ENCODE measurements around the gene SLC16A3. TPM values are rescaled to one million over a fixed set of nuclear protein-coding genes. Genes with fewer than 3 reads are reported as not detected.

SLC16A3 gene
- total and polyA plus RNA-seq, 2 of the 8 experiments (the other 6 are each of a cell fraction or from before 2014, with no cell fraction given) = 3.8 to 8.7 TPM

DNA sequence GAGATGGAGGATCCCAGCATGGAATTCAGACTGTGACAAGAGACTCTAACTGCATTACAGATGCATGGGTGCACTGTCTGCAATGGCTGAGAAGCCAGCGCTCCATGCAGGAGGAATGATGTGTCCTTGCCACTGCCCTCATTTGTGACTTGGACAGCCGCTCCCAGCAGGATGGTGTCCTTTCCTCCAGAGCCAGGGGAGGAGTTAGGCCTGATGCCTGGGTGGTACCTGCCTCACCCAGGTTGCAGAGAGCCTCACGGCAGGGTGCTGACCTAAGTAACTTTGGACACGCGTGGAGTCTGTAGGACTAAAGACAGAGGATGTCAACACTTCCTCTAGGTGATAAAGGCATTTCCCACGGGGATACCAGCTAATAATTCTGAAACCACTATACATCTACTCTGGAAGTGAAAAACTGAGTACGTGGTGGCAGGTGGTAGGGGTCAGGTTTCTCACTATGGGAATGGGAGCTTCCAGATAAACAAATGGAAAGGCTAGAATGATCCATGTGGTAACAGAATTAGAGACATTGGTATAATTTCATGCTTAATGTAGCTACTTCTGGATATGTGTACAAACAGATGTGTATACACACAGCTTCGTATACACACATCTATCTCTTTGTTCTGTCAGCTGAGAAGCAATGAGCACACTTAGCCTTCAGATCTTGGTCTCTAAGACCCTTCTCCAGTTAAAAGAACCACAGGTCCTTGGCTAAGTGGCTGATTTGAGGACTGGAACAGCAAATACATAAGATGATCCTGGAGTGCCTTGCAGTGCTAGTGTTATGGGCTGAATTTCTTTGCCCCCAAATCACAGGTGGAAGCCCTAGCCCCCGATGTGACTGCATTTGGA, 58.4 kb downstream of the SLC16A3 start:
- 92% methylated on average over 9 of the region's 9 CpGs; no CpG with 5 or more reads in 1 of the 2 experiments for WGBS, 2 experiments (ENCODE audit: extremely low coverage in 1 of 2, insufficient coverage in 1 of 2, insufficient read length in 1 of 2, insufficient replicate concordance in 2 of 2, low coverage in 1 of 2, low lambda C conversion rate in 2 of 2, missing lambda C conversion rate in 1 of 2)
- Histone ChIP-seq H2BK15ac (ENCODE audit: low read length) (no peak overlapping the region), H3K79me1 (ENCODE audit: low read depth, low read length) (no peaks in the 10 kb centered on the region), H3K4me3 (ENCODE audit: extremely low read depth in 1 of 4, insufficient read depth in 2 of 4, low read depth in 3 of 4, low read length in 4 of 4) (no peak overlapping the region), H3K18ac (ENCODE audit: extremely low read depth, low read length) (no peak overlapping the region), H3K4me2 (ENCODE audit: insufficient read depth in 1 of 2, low read depth in 2 of 2, low read length in 2 of 2) (no peak overlapping the region), H2BK120ac (replicated peaks; ENCODE audit: low read depth, low read length) (no peak overlapping the region), H3K9ac (replicated peaks in 1 of 4; ENCODE audit: extremely low read depth in 1 of 4, low read depth in 3 of 4, low read length in 3 of 4) (no peak overlapping the region), H4K8ac (ENCODE audit: extremely low read depth, insufficient read depth, low read length) (no peak overlapping the region), H2BK12ac (ENCODE audit: low read depth, low read length) (no peak overlapping the region), H3K36me3 (ENCODE audit: control insufficient read depth in 2 of 4, insufficient read depth in 4 of 4, low read length in 3 of 4) (no peaks in the 10 kb centered on the region), H3K4ac (replicated peaks; ENCODE audit: insufficient read length, low read depth, low read length) (no peak overlapping the region), H3K23me2 (ENCODE audit: low read depth, low read length) (no peaks in the 10 kb centered on the region; the same call in 1 of the 2 replicates), H2BK20ac (ENCODE audit: low read length) (no peak overlapping the region), H4K20me1 (replicated peaks in 1 of 2; ENCODE audit: control insufficient read depth in 1 of 2, insufficient read depth in 2 of 2, low read length in 2 of 2) (no peaks in the 10 kb centered on the region), H3K23ac (ENCODE audit: insufficient read length) (no peak overlapping the region), H3K27me3 (replicated peaks in 1 of 4; ENCODE audit: control insufficient read depth in 3 of 4, extremely low read depth in 1 of 4, insufficient read depth in 3 of 4, low read length in 3 of 4) (no peaks in the 10 kb centered on the region; a peak in 1 of 7 replicates), H2AFZ (ENCODE audit: low read length) (no peak overlapping the region), H3K9me3 (ENCODE audit: insufficient read depth in 2 of 2, low read depth in 1 of 2, low read length in 1 of 2) (0 out of 4 replicates have a peak, but pooled peaks cover 0 to 3% of the 10 kb centered on the region in 2 experiments), H3K56ac (replicated peaks; ENCODE audit: insufficient read length, low read depth, low read length) (no peak overlapping the region), H3K14ac (ENCODE audit: insufficient read length) (no peak overlapping the region), H3K4me1 (replicated peaks in 1 of 4; ENCODE audit: control insufficient read depth in 3 of 4, insufficient read depth in 4 of 4, low read length in 3 of 4) (peaks cover 0 to 2% (median 0%) of the 10 kb centered on the region in 4 experiments; a peak in 1 of 7 replicates), H2AK5ac (ENCODE audit: low read depth, low read length) (no peak overlapping the region), H3K27ac (ENCODE audit: low read depth, low read length) (no peak overlapping the region), H4K91ac (replicated peaks; ENCODE audit: insufficient read length, low read length) (no peak overlapping the region), H3K79me2 (ENCODE audit: control insufficient read depth in 1 of 2, insufficient read depth in 2 of 2, low read length in 2 of 2) (no peaks in the 10 kb centered on the region; a peak in 1 of 4 replicates), H4K5ac (ENCODE audit: insufficient read length, low read depth, low read length) (no peak overlapping the region), H2BK5ac (ENCODE audit: low read depth, low read length) (no peak overlapping the region)
- CTCF ChIA-PET (ENCODE audit: partially characterized antibody) = interaction anchor here (0.7 kb wide), 1 partner anchor 140 kb away, joined by 3 read pairs; no protein-coding TSS in a partner anchor
- no peak for DNase-seq (ENCODE audit: low read depth in 1 of 2, low spot score in 2 of 2)
- FAIRE-seq = no peak
- POLR2A ChIA-PET (ENCODE audit: partially characterized antibody) = no interaction called here
- TF ChIP-seq CBX5 (IDR thresholded peaks at IDR 0.05; ENCODE audit: low read depth, low read length) (no peak), MAFK (IDR thresholded peaks at IDR 0.05; ENCODE audit: low read depth, low read length) (no peak), TAF1 (IDR thresholded peaks at IDR 0.05; ENCODE audit: low read depth, low read length) (no peak), RXRA (IDR thresholded peaks at IDR 0.05; ENCODE audit: insufficient read depth, low read depth, low read length) (no peak), ZNF274 (IDR thresholded peaks at IDR 0.05; ENCODE audit: borderline replicate concordance, extremely low read depth, low read length) (no peak), POLR2A (IDR thresholded peaks at IDR 0.05; ENCODE audit: control extremely low read depth in 1 of 2, low read depth in 2 of 2, low read length in 2 of 2) (no peak), HDAC6 (IDR thresholded peaks at IDR 0.05; ENCODE audit: low read depth, low read length) (no peak), KDM5A (IDR thresholded peaks at IDR 0.05; ENCODE audit: low read length) (no peak), SIRT6 (IDR thresholded peaks at IDR 0.05; ENCODE audit: low read length) (no peak), USF2 (IDR thresholded peaks at IDR 0.05; ENCODE audit: low read length) (no peak), EZH2 (IDR thresholded peaks at IDR 0.05; ENCODE audit: low read depth, low read length, severe bottlenecking) (no peak), CHD1 (IDR thresholded peaks at IDR 0.05; ENCODE audit: low read depth, low read length) (no peak)

All from H1 (cell line).